OCI-LY7 (cell line): ENCODE data around the gene NEBL. TPM values are rescaled to one million over a fixed set of nuclear protein-coding genes. Genes with fewer than 3 reads are reported as not detected.

Source experiments
- BruUV-seq: library from RNA; stranded (reverse); fragments of 400-500 nt; replicated peaks from 2 replicates; lab custom pipeline; 2021; lab: Mats Ljungman, UMichigan
- CTCF ChIA-PET: fragments of 300-600 bp; sonication (Branson Sonifier 250); formaldehyde crosslinking; loops from one replicate; lab custom pipeline; 2022; ENCODE audit warnings: antibody characterized with exemption; ENCODE audit not compliant: unreplicated experiment; lab: Charles Lee
- POLR2A ChIA-PET: fragments of 300-600 bp; sonication (Branson Sonifier 250); formaldehyde crosslinking; loops from one replicate; lab custom pipeline; 2022; ENCODE audit warnings: antibody characterized with exemption; lab: Charles Lee
- DNase-seq: peaks from one replicate; pipeline ENCODE4 v3.0.0-alpha.2; 2015; ENCODE audit warnings: low spot score
- H2AFZ ChIP-seq: fragments of 200-600 bp; sonication (generic), shearing (Covaris generic); 2 replicates; pipeline ENCODE4 v1.6.1; 2014; ENCODE audit warnings: mild to moderate bottlenecking, antibody characterized with exemption, low read length, moderate library complexity
- H3K27ac ChIP-seq: fragments of 200-600 bp; sonication (generic); 2 replicates; pipeline ENCODE4 v1.5.1; 2014; ENCODE audit warnings: mixed run types, low read depth, mild to moderate bottlenecking, moderate library complexity, low read length, inconsistent platforms; ENCODE audit not compliant: poor library complexity, severe bottlenecking
- H3K36me3 ChIP-seq: fragments of 200-600 bp; sonication (generic); 2 replicates; pipeline ENCODE4 v1.6.1; 2014; ENCODE audit warnings: mild to moderate bottlenecking, antibody characterized with exemption, low read length, moderate library complexity, mixed read lengths; ENCODE audit not compliant: insufficient read depth
- H3K4me1 ChIP-seq: fragments of 200-600 bp; sonication (generic); 2 replicates; pipeline ENCODE4 v1.5.1; 2014; ENCODE audit warnings: mild to moderate bottlenecking, low read length; ENCODE audit not compliant: insufficient read depth, poor library complexity, severe bottlenecking
- H3K4me2 ChIP-seq: fragments of 200-600 bp; sonication (generic); 2 replicates; pipeline ENCODE4 v1.6.1; 2014; ENCODE audit warnings: mild to moderate bottlenecking, low read length
- H3K4me3 ChIP-seq: fragments of 200-600 bp; sonication (generic); 2 replicates; pipeline ENCODE4 v1.5.1; 2014; ENCODE audit warnings: mild to moderate bottlenecking, low read depth, low read length; ENCODE audit not compliant: poor library complexity, severe bottlenecking
- H3K79me2 ChIP-seq: fragments of 200-600 bp; sonication (generic); 2 replicates; pipeline ENCODE4 v1.6.1; 2016; ENCODE audit warnings: low read depth, mild to moderate bottlenecking, low read length, moderate library complexity, mixed read lengths; ENCODE audit not compliant: insufficient read depth
- H3K9me2 ChIP-seq: fragments of 200-600 bp; sonication (generic); 2 replicates; pipeline ENCODE4 v1.6.1; 2016; ENCODE audit warnings: mild to moderate bottlenecking, low read length, mixed read lengths; ENCODE audit not compliant: insufficient read depth
- H3K9me3 ChIP-seq: fragments of 200-600 bp; sonication (generic); 2 replicates; pipeline ENCODE4 v1.6.1; 2014; ENCODE audit warnings: mild to moderate bottlenecking, mixed run types, low read length, mixed read lengths
- H4K20me1 ChIP-seq: fragments of 200-600 bp; sonication (generic); 2 replicates; pipeline ENCODE4 v1.6.1; 2014; ENCODE audit warnings: mild to moderate bottlenecking, antibody characterized with exemption, low read length, moderate library complexity, mixed read lengths; ENCODE audit not compliant: insufficient read depth
- EZH2phosphoT487 ChIP-seq: fragments of 200-600 bp; sonication (generic); IDR thresholded peaks from 2 replicates; pipeline ENCODE4 v1.6.1; 2018; ENCODE audit warnings: low read depth, borderline replicate concordance, mild to moderate bottlenecking, mixed run types, antibody characterized with exemption, low read length, moderate library complexity, mixed read lengths
- intact Hi-C: fragments of 100-400 bp; cut with micrococcal nuclease; formaldehyde crosslinking; loops from one replicate; pipeline ENCODE4 v1.10.0; 2022; ENCODE audit not compliant: unreplicated experiment
- total RNA-seq, 2 experiments: library from RNA; depleted of rRNA in 1 of 2; stranded (reverse); fragments of >200 nt in 1 of 2; shearing (Covaris generic) in 1 of 2; gene quantifications; 2 replicates each; pipeline ENCODE4 v1.2.3, GENCODE V29; 2014 to 2022
- TF ChIP-seq, protein P1 (sequence below): fragments of 200-600 bp; sonication (generic); conservative IDR thresholded peaks from 2 replicates; pipeline ENCODE4 v1.5.1; 2014; ENCODE audit warnings: mild to moderate bottlenecking, antibody characterized with exemption, low read length, moderate library complexity, mixed read lengths

The NEBL gene
- total RNA-seq, 2 experiments from 2014 or later: 1.1 TPM; not detected in 1

DNA sequence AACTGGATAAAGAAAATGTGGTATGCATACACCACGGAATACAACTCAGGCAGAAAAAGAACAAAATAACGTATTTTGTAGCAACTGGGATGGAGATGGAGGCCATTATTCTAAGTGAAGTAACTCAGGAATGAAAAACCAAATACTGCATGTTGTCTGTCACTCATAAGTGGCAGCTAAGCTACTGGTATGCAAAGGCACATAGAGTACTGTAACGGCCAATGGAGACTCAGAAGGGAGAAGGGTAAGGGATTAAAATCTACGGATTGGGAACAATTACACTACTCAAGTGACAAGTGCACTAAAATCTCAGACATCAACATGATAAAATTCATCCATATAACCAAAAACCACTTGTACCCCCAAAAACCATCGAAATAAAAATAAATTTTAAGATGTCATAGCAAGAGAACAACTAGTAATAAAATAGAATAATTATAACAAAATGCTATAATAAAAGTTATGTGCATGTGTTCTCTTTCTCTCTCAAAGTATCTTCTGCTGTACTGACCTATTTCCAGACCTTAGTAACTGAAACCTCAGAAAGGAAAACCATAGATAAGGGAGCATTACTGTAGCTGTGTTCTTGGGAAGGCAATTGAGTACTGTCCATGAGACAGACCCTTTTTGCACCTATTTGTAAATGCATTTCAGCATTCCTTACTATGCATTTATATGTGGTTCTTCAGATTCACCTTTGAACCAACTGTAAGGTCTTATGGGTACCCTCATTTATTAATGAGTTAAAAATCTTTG, 6.7 kb upstream of the NEBL start:
- Histone ChIP-seq H3K9me2 (no peaks in the 10 kb centered on the region), H3K36me3 (no peaks in the 10 kb centered on the region), H3K27ac (no peak overlapping the region), H2AFZ (no peak overlapping the region), H3K9me3 (no peaks in the 10 kb centered on the region), H3K4me3 (no peak overlapping the region), H3K4me1 (no peaks in the 10 kb centered on the region), H3K79me2 (no peaks in the 10 kb centered on the region), H3K4me2 (no peak overlapping the region), H4K20me1 (no peaks in the 10 kb centered on the region)
- BruUV-seq: no TSS peak
- intact Hi-C loops: no loop called here
- no peak for DNase-seq
- CTCF ChIA-PET: no interaction called here
- POLR2A ChIA-PET: interaction anchor here (0.6 to 1.3 kb wide), 2 partner anchors 9 to 407 kb away, joined by 3 read pairs; no protein-coding TSS in a partner anchor
- TF ChIP-seq, protein P1, sequence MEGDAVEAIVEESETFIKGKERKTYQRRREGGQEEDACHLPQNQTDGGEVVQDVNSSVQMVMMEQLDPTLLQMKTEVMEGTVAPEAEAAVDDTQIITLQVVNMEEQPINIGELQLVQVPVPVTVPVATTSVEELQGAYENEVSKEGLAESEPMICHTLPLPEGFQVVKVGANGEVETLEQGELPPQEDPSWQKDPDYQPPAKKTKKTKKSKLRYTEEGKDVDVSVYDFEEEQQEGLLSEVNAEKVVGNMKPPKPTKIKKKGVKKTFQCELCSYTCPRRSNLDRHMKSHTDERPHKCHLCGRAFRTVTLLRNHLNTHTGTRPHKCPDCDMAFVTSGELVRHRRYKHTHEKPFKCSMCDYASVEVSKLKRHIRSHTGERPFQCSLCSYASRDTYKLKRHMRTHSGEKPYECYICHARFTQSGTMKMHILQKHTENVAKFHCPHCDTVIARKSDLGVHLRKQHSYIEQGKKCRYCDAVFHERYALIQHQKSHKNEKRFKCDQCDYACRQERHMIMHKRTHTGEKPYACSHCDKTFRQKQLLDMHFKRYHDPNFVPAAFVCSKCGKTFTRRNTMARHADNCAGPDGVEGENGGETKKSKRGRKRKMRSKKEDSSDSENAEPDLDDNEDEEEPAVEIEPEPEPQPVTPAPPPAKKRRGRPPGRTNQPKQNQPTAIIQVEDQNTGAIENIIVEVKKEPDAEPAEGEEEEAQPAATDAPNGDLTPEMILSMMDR: no peak
- TF ChIP-seq EZH2phosphoT487: no peak

DNA sequence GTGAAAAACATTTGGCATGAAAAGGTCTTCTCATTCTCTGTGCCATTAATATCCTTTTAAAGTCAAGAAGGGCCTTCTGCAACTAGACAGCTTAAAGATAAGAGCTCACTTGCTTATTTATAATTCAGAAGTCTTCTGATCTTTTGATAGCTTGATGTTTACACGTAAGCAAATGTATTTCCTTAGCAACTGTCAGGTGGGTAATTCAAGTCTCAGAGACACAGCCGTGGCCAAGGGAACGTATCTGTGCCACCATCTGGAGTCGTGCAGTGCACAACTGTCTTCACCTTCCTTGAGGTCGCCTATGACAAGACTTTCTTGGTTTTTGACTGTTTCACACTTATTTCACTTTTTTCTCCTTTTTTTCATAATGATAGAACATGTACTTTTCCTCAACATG, 4.0 kb upstream of the NEBL start:
- Histone ChIP-seq H3K27ac (no peak overlapping the region), H2AFZ (no peak overlapping the region)
- no TSS peak for BruUV-seq

More for the DNA sequence above, 4.0 kb upstream of the NEBL start:
- Histone ChIP-seq H4K20me1 (no peaks in the 10 kb centered on the region), H3K4me1 (no peaks in the 10 kb centered on the region), H3K9me3 (no peaks in the 10 kb centered on the region), H3K4me2 (no peak overlapping the region), H3K9me2 (no peaks in the 10 kb centered on the region), H3K36me3 (no peaks in the 10 kb centered on the region), H3K79me2 (no peaks in the 10 kb centered on the region), H3K4me3 (no peak overlapping the region)
- intact Hi-C loops: no loop called here
- TF ChIP-seq, protein P1: no peak
- TF ChIP-seq EZH2phosphoT487: no peak
- ChIA-PET POLR2A (interaction anchor here (0.7 to 1.6 kb wide), 3 partner anchors 8 to 50 kb away, joined by 3 to 4 read pairs (median 4); no protein-coding TSS in a partner anchor), CTCF (no interaction called here)
- DNase-seq: no peak
